Measurements from ENCODE around the gene LPIN1. TPM values are rescaled to one million over a fixed set of nuclear protein-coding genes. Genes with fewer than 3 reads are reported as not detected.

The LPIN1 gene
- total and polyA plus RNA-seq, 8 donors, result 16.4 to 47.2 (median 20.9) TPM

- Histone ChIP-seq H3K4me1 (no peaks in the 10 kb centered on the region), H3K4me3 (no peak overlapping the region), H3K27me3 (no peaks in the 10 kb centered on the region), H3K36me3 (peaks cover 0 to 86% of the 10 kb centered on the region in 2 donors), H3K27ac (no peak overlapping the region), H3K9me3 (no peaks in the 10 kb centered on the region)
- DNase-seq (no peak), ATAC-seq (no peak)
- no peak for TF ChIP-seq CTCF (IDR thresholded peaks at IDR 0.05)
- intact Hi-C loops (cut with DNase I), result loop anchor here in 1 of 2 donors (10.0 kb wide), 1 partner anchor 77 kb away; no protein-coding TSS in a partner anchor
Measured at GRCh38 chr2:11771971-11772615, 25.7 kb downstream of the LPIN1 start.

GRCh38 chr2:11773111-11773510 is 26.7 kb downstream of the LPIN1 start:
- Histone ChIP-seq H3K27me3 (no peaks in the 10 kb centered on the region), H3K4me1 (peaks cover 0 to 2% of the 10 kb centered on the region in 2 donors), H3K4me3 (no peak overlapping the region), H3K27ac (no peak overlapping the region), H3K36me3 (peaks cover 0 to 81% of the 10 kb centered on the region in 2 donors), H3K9me3 (no peaks in the 10 kb centered on the region)
- DNase-seq (no peak), ATAC-seq (no peak)
- no peak for TF ChIP-seq CTCF (IDR thresholded peaks at IDR 0.05)
- intact Hi-C loops (cut with DNase I), result loop anchor here in 1 of 2 donors (10.0 kb wide), 1 partner anchor 78 kb away; no protein-coding TSS in a partner anchor

- ATAC-seq, result no peak
- no peaks in the 10 kb centered on the region for H3K9me3 ChIP-seq
- intact Hi-C loops (cut with DNase I), result loop anchor here in 1 of 2 donors (10.0 kb wide), 1 partner anchor 79 kb away; no protein-coding TSS in a partner anchor
- peaks cover 5 to 11% of the 10 kb centered on the region in 2 donors for H3K4me1 ChIP-seq
- no peak overlapping the region for H3K27ac ChIP-seq
- TF ChIP-seq CTCF (IDR thresholded peaks at IDR 0.05), result no peak
- no peak for DNase-seq
- no peaks in the 10 kb centered on the region for H3K27me3 ChIP-seq
- no peak overlapping the region for H3K4me3 ChIP-seq
- peaks cover 0 to 73% of the 10 kb centered on the region in 2 donors for H3K36me3 ChIP-seq
Measured at GRCh38 chr2:11773747-11774525, 27.5 kb downstream of the LPIN1 start.

- Histone ChIP-seq H3K27me3 (no peaks in the 10 kb centered on the region), H3K27ac (no peak overlapping the region), H3K4me1 (peaks cover 7 to 16% of the 10 kb centered on the region in 2 donors), H3K9me3 (no peaks in the 10 kb centered on the region), H3K36me3 (peaks cover 0 to 69% of the 10 kb centered on the region in 2 donors), H3K4me3 (no peak overlapping the region)
- intact Hi-C loops (cut with DNase I), result loop anchor here in 1 of 2 donors (10.0 kb wide), 1 partner anchor 80 kb away; no protein-coding TSS in a partner anchor
- DNase-seq (no peak), ATAC-seq (no peak)
- TF ChIP-seq CTCF (IDR thresholded peaks at IDR 0.05), result no peak
Measured at GRCh38 chr2:11774600-11774999, 28.2 kb downstream of the LPIN1 start.

- intact Hi-C loops (cut with DNase I), result loop anchor here in 1 of 2 donors (10.0 kb wide), 1 partner anchor 81 kb away; no protein-coding TSS in a partner anchor
- Histone ChIP-seq H3K27me3 (no peaks in the 10 kb centered on the region), H3K4me3 (no peak overlapping the region), H3K9me3 (no peaks in the 10 kb centered on the region), H3K27ac (peak overlapping the region in 1 of 2 donors; percentile 21), H3K4me1 (peaks cover 7 to 16% of the 10 kb centered on the region in 2 donors), H3K36me3 (peaks cover 0 to 69% of the 10 kb centered on the region in 2 donors)
- ATAC-seq (no peak), DNase-seq (no peak)
- TF ChIP-seq CTCF (IDR thresholded peaks at IDR 0.05), result no peak
Measured at GRCh38 chr2:11775384-11775783, 29.0 kb downstream of the LPIN1 start.
